SW 1271 (cell line): ENCODE data around the gene ARFGAP2.
"Not testable (repeated sequence)": the region's sequence is repeated elsewhere in the genome, so short reads cannot be mapped to it uniquely, and the experiment has no call there.

ENCODE experiments used
- DNase-seq, 2 experiments: peaks; one replicate each; lab custom pipeline; 2025; lab: John Stamatoyannopoulos, UW

Gene ARFGAP2

DNA sequence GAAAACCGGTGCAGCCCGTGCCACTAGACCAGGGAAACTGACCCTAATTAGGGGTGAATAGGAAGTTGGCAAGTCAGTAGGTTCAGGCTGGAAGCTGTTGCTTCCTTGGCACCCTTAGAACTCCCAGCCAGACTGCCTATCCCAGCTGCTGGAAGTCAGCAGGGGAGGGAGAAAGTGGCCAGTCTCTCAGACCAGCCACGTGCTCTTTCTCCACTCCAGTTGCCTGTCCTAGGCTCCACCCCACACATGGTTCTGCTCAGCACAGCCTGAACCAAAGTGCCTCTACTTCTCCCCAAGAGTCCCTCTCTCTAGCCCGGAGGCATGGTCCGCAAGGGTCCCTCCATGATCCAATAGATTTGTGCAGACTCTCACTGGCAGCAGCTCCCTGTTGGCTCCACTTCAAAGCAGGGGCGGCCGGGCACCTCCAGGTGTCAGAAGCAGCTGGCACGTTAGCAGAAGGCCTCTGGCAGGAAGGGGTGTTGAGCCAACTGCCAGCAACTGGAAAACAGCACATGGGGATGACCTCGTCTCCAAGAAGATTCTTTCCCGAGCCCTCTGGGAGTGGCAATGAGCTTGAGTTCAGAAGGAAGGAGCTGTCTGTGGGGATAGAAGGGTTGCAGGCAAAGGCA lies 27.7 kb downstream of the ARFGAP2 start:
- no peak for DNase-seq

DNA sequence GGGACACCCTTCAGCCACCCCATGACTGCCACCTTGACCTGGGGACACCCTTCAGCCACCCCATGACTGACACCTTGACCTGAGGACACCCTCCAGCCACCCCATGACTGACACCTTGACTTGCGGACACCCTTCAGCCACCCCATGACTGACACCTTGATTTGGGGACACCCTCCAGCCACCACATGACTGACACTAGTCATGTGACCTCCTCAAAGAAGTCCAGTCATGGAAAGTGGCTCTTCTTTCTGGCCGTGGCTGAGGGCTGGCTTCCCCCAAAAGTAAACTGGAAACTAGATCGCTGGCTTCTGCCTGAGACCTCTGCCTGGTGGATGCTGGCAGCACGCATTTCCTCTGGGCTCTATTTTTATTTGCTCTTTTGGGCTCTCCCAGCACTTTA lies 28.4 kb downstream of the ARFGAP2 start:
- no peak for DNase-seq

DNA sequence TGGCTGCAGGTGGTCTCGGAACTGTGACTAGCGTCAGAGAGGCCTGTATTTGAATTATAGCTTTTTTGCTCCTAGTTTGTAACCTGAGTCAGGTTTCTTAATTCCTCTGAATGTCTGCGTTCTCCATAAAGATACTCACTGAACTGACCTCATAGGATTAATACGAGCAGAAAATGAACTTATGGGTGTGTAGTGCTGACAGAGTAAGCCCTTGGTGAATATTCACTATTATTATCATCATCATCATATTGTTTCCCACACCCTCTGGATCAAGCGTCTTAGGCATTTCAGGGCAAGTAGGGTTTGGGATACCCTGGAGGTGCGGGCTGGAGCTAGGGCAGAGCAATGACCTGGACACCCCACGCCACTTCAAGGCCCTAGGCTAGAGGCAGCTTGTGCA lies 29.0 kb downstream of the ARFGAP2 start:
- no peak for DNase-seq

DNA sequence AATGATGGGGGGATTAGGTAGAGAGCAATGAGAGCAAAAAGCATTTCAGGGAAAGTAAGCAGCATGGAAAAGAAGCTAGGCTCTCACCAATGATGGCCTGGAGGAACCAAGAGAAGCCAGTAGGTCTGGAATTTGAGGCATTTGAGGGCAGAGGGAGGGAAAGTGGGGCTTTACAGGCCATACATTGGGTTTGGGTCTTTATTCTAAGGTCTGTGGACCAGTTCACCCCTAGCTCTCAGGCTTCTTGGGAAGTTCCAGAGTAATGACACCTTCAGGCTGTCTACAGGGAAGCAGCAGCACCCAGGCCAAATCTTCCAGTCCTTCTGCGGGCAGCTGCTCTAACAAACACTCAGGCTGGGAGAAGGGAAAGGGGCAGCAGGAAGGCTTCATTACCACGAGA lies 29.4 kb downstream of the ARFGAP2 start:
- DNase-seq: no peak

DNA sequence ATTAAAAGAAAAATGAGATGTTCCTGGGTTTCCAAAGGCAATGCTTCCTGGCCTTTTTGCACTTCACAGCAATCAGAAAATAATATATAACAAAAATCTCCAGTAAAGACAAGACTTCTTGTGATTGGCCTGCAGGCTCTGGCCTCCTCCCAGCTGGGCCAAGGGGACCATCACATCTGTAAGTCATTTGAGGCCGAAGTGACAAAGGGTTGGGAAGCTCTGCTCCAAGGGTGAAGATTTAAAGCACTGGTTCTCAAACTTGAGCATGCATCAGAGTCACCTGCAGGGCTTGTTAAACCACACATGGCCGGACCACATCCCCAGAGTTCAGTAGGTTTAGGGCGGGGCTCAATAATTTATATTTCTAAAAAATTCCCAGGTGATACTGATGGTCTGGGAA lies 32.1 kb downstream of the ARFGAP2 start:
- no peak for DNase-seq

DNA sequence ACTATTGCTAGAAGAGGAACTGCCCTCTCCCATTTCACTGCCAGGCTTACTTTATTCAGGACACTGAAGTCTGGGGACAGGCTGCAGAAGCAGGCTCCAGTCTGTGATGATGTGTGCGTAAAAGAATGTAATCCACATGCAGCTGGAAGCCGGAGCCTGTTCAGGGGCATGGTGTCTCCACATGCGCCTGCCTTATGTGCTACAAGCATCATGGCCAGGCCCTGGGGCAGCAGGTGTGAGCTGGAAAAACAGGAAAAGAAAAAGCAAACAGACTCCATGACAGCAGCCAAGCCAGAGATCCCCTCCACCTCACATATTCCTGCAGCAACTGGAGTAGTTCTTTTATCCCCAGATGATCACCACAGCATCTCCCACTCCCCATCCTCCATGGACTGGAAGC lies 33.4 kb downstream of the ARFGAP2 start:
- no peak for DNase-seq

DNA sequence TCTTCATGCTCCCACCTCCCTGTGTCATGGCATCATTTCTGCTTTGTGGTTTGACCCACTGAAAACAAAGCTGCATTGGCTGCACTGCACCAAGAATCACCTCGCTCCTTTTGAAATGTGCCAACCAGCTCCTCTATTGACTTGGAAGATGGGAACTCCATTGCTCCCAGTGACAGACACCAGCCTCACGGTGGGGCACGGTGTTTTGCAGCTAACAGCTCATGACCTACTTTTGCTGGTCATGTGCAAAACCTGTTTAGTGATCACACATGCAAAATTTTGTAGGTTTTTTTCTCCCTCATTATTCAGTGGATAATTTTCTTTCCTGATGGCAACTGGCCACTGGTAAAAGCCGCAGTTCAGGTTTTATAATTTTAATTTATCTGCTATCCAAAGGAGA lies 36.8 kb downstream of the ARFGAP2 start:
- no peak for DNase-seq

DNA sequence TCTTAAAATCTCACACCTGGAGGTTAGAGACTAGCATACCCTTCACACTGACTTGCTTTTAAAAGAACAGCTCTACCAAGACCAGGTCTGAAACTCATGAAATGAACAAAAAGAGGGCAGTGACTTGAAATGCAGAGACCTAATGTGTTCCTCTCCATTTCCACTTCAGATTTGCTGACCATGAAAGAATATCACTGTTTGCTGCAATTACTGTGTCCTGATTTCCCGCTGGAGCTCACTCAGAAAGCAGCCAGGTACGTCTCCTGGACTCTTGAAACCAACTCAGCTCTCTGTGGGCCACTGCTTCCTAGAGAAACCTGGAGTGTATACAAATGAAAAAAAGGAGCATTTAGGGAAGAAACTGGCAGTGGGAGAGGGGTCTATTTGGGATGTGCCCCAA lies 39.2 kb downstream of the ARFGAP2 start:
- DNase-seq: no peak

DNA sequence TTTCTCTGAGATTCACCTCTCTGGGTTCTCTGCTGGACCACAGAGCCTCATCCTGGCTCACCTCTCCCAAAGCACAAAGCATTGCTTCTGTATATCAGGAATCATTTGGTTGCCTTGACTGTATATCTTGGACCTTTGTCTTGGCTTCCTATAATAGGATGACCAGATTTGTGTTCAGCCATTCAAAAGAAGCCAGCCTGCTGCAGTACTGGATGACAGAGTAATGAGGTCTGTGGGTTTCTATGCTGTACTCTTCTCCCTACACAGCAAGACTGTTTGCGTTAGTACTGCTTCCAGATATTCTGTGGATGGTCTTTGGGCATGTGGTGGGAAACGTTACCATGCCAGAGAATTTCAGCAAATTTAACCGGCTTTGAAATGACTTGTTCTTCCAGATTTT lies 39.8 kb downstream of the ARFGAP2 start:
- no peak for DNase-seq

DNA sequence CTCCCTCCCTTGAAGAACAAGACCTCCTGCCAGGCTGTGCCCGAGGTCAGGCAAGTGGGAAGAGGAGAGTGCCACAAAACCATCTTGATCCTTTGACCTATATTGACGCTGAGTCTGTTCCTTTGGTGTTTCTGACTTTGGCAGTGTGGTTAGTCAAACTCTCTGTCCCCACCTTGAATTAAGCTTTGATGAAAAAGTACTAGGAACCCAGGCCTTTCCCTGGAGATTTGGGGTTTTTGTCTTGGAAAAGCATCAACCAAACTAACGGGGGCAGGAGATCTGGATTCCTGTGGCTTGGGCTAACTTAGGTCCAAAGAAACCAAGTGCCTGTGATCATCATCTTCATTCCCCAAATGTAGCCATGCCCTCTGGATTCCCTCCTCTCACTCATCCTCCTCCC lies 40.4 kb downstream of the ARFGAP2 start:
- no peak for DNase-seq

DNA sequence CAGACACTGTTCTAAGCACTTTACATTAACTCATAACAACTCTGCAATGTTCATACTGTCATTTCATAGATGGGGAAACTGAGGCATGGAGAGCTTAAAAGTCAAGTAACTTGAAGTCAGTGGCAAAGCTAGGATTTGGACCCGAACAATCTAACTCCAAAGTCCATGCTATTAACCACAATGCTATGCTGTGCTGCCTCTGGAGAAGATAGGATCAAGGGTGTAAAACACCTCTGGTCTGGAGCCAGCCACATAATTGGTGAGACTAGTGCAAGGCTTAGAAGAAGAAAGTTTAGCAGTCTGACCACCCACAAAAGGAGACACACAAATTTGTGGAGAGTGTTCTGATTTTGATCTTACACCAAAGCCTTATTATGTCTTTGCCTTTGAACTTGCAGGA lies 43.7 kb downstream of the ARFGAP2 start:
- DNase-seq: no peak

DNA sequence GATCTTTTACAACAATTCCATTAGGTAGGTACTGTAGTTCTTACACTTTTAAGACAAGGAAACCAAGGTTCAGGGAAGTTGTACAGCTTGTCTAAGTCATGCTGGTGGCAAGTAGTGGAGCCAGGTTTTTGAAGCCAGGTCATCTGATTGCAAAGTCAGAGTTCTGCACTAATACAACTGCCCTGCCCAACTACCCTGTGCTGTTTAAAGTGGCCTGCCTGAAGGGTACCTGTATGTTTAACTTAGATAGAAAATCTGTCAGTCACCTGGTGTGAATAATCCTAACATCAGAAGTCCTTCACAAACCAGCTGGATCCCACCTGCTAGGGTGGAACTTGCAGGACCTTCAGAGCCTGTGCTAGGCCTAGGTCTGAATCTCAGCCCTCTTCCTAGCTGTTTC lies 44.2 kb downstream of the ARFGAP2 start:
- DNase-seq: no peak

DNA sequence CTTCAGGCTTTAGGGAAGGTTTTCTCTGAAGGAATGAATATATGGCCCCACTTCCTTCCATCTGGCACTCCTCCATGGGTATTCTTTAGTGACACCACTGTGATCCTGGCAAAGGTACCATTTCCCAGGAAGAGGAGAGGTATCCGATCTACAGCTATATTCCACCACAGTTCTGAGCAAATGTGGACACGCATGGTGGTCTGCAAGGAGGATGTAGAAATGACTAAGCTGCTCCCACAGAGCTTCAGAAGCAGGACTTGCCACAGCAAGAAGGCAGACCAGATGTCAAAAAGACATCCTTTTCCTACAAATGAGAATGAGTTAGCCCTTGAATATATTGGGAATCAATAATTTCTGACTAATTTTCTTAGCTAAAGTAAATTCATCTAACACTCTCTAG lies 45.5 kb downstream of the ARFGAP2 start:
- DNase-seq: no peak

DNA sequence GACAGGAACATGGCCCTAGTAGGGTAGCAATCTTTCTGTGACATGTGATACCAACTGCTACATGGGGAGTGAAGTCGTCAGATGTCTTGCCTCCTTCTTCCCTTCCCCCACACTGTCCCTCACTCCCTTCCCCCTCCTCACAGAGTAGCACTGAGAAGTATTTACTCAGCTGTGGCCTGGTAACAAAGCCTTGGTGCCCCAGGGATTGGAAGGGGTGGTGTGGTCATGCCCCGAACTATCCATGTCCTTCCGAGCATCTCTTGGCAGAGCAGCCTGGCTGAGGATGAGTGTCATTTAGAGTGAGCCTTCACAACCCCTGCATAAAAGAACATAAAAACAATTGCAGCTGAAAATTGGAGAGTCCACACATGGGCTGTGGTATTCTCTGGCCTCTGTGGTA lies 46.1 kb downstream of the ARFGAP2 start:
- DNase-seq: no peak

DNA sequence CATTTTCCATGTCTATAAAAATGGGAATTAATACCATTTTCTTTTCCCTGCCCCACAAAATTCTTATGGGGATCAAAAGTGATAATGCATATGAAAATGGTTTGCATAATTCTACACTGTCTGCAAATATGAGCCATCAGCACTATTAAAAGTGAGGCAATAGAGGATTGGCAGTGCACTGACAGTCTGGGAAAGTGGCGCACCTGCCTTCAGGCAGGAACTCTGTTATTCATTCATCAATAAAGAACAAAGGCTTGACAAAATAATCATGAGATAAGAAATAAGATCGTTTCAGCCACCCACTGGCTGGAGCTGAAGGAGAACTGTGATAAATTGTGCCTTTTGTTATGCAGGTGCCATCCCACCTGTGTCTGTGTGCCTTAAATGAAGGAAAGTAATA lies 49.5 kb downstream of the ARFGAP2 start:
- DNase-seq: no peak

DNA sequence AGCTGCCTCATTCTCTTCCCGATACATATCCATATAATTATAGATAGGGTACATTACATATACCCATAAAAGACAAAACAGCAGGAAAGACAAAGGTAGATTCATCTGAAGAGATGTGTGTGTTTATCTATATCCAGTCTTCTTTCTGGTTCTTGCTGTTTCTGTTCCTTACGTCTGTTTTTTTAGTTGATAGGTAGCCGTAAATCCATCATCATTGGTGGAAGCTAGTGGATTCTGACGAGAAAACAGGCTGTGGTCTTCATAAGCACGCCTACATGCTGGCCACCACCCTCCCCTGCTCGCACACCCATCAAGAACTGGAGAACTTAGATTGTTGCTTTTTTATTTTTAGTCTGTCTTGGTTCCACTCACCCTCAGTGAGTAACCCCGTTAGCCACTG lies 51.6 kb downstream of the ARFGAP2 start:
- DNase-seq: no peak

DNA sequence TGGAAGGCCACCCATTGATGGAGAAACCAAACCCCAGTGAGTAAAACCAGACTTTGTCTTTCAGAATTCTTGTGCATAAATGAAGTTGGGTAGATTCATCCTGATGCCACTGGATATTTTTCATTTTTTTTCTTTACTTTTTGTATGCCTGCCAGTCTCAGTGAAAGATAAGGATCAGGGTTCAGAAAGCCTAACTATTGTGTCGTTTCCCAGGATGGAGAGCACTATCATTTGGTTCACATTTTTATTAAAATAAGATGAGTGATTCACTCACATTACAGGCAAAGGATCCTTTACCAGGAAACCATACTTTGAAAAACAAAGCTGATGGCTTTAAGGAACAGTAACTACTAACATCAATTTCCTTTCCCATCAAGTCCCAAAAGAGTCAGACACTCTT lies 52.0 kb downstream of the ARFGAP2 start:
- DNase-seq: no peak

DNA sequence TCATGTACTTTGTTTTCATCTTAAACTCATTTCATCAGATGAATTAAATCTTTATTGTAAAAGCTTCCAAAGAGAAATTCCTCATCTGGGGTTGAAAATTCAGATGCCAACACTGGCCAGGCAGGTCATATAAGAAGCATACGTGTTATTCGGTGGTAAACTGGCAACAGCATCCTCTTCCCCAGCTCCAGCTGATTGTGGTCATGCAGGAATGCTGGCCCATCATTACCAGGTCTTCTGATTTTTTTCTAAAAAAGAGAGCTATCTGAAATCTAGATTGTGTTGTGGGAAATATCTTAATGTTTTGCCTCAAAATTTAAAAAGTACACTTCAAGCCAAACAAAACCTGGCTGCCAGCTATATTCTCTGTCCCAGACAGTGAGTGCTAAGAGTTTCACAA lies 53.6 kb downstream of the ARFGAP2 start:
- DNase-seq: no peak

DNA sequence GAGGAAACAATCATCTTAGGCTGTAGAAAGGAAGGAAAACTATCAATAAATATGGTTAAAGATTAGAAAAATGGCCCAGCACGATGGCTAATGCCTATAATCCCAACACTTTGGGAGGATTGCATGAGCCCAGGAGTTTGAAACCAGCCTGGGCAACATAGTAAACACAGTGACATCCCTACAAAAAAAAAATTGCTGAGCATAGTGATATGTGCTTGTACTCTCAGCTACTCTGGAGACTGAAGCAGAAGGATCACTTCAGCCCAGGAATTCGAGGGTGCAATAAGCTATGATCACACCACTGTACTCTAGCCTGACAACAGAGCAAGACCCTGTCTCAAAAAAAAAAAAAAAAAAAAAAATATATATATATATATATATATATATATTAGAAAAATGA lies 54.9 kb downstream of the ARFGAP2 start:
- no peak for DNase-seq

DNA sequence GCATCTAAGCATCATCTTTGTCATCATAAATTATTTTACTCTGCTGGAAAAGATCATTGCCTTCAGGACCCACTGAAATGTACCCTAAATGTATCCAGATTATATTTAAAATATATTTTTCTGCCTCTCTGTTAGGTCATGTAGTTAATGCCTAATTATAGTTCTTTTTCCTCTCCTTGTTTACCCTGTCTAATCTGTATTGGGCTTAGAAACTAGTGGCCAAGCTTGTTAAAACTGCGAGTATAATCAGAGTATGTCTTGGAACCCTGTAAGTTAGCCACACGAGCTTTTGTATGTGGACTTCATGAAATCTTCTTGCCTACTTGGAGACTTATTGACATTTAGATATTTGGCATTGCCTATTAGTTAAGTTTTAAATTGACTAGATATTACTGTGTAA lies 55.6 kb downstream of the ARFGAP2 start:
- DNase-seq: no peak

DNA sequence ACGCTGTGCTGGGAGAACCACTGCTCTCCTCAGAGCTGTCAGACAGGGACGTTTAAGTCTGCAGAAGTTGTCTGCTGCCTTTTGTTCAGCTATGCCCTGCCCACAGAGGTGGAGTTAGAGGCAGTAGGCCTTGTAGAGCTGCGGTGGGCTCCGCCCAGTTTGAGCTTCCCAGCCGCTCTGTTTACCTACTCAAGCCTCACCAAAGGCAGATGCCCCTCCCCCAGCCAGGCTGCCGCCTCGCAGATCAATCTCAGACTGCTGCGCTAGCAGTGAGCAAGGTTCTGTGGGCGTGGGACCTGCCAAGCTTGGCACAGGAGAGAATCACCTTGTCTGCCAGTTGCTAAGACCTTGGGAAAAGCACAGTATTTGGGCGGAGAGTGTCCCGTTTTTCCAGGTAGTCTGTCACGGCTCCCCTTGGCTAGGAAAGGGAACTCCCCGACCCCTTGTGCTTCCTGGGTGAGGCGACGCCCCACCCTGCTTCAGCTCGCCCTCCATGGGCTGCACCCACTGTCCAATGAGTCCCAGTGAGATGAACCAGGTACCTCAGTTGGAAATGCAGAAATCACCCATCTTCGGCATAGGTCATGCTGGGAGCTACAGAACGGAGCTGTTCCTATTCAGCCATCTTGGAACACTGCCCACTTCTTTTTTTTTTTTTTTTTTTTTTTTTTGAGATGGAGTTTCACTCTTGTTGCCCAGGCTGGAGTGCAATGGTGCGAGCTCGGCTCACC lies 57.6 kb downstream of the ARFGAP2 start:
- not testable (repeated sequence) for DNase-seq
